Measurements from ENCODE around the gene NDUFA7. TPM values are rescaled to one million over a fixed set of nuclear protein-coding genes. Genes with fewer than 3 reads are reported as not detected.
"Not testable (repeated sequence)": the region's sequence is repeated elsewhere in the genome, so short reads cannot be mapped to it uniquely, and the experiment has no call there.

The NDUFA7 gene
- total RNA-seq, 1 donor from 2014 or later, result 51.8 TPM

DNA sequence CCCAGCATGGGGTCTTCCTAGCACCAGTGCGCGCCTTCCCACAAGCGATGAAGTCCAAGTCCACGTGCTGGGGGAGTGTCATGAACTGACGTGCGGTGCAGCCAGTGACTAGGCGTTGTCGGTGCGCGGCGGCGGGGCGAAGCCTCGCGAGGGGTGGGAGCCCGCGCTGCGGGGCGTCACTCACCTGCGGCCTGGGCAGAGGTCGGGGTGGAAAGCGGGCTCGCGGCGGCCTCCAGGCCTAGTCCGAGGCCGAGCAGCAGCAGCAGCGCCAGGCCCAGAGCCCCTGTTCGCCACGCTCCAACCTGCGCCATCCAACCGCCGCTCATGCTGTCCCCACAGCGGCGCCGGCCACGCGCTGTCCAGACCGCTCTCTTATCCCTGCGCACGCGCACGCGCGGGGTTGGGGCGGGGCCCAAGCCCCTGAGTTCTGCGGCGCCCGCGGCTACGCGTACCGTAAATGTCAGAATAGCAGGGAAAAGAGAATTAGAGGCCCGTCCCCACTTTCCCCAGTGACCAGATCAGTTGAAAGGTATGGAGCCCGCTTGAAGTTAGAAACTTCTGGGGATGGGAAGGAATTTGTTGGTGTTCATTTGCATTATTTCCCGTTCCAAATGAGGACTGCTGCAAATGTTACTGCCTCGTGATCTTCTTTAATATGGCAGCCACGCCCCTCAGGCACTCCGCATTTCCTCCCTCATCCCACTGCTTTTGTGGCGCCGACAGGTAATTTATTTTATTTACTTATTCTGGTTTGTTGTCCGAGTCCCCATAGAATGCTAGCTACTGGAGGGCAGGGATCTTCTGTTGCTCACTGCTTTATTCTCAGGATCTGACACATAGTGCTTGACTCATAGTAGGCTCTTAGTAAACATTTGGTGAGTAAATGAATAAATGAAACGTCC lies 13.0 kb downstream of the NDUFA7 start, which contains the start of gene CD320:
TSS of gene CD320 (minus strand) at position 394 of the 902 bp plus-strand sequence. CDS start at position 326, 68 bp downstream.
- Mint-ChIP-seq H3K27ac (peak within 1 kb of the TSS; percentile 81), H3K9me3 (no peaks in the 10 kb centered on the region), H3K36me3 (ENCODE audit: low read depth) (peaks cover 11% of the 10 kb centered on the region), H3K4me1 (ENCODE audit: low read depth) (peaks cover 31% of the 10 kb centered on the region), H3K27me3 (ENCODE audit: insufficient read depth) (no peaks in the 10 kb centered on the region), H3K4me3 (peak within 1 kb of the TSS; percentile 89)
- intact Hi-C loops (cut with micrococcal nuclease), result loop anchor here (1.0 to 2.0 kb wide), 4 partner anchors 13 to 365 kb away; partner anchors contain the start of genes KANK3, NDUFA7, RAB11B and RPS28
- DNase-seq (ENCODE audit: low spot score), result peak; percentile 84

DNA sequence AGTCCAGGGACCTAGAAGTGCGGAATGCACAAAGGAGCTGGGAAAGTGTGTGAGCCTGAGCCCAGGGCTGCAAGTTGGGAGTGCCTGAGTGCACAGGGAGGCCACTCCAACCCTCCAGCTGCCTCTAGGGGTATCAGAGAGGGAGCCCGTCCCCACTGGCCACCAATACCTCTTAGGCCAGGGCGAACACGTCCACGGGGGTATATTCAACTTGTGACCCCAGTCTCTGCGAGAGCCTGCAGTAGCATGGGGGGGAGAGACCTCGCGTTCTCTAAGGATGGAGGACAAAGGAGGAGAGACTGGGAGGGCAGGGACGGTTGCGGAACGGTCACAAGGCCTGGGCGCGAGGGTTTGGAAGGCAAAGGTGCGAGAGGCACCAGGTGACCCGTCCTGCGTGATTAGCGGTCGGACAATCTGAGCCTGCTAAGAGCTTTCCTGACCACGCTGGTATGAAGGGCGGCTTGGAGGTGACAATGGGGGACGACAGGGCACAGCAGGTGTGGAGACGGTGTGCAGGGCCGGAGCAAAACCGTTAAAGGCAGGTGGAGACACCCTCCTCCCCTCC lies 13.7 kb downstream of the NDUFA7 start:
- Mint-ChIP-seq H3K4me1 (ENCODE audit: low read depth) (peaks cover 31% of the 10 kb centered on the region), H3K27me3 (ENCODE audit: insufficient read depth) (no peaks in the 10 kb centered on the region), H3K36me3 (ENCODE audit: low read depth) (peaks cover 11% of the 10 kb centered on the region), H3K27ac (peak overlapping the region; percentile 81), H3K4me3 (peak overlapping the region; percentile 89), H3K9me3 (no peaks in the 10 kb centered on the region)
- no peak for DNase-seq (ENCODE audit: low spot score)
- intact Hi-C loops (cut with micrococcal nuclease), result no loop called here

DNA sequence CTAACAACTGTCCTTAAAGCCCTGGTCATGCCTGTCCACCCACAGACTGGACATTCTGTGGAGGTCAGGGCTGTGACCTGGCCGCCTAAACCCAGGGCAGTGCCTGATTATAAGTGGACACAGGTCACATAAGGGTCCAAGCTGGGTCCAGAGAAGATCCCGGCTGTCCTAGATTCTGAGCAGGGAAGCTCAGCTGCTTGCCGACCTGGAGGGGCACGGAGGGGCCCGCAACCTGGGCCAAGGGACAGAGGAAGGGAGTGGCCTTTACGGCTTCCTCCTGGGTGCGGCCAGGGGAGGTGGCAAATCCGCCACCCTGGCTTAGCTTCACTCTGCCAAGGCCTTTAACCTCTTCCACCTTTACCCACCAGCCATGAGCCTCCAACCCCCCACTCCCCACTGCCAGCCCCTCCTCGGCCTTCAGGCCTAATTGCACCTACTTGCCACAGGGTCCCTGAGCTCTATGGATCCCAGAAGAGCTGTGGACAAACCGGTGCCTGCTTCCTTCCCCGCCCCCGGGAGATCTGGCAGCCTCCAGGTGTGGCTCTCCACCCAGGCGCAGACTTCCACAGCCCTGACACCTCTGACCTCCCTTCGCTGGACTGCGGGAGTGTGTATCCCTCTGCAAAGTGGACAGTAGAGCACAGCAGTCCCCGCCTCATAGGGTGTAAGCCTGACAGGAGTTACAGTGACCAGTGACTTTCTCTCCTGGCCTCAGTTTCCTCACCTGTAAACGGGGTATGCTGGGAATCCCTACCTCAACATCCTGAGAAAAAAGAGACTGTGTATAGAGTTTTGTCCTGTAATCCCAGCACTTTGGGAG lies 14.7 kb downstream of the NDUFA7 start:
- intact Hi-C loops (cut with micrococcal nuclease), result no loop called here
- H3K27me3 Mint-ChIP-seq (ENCODE audit: insufficient read depth), result no peaks in the 10 kb centered on the region

DNA sequence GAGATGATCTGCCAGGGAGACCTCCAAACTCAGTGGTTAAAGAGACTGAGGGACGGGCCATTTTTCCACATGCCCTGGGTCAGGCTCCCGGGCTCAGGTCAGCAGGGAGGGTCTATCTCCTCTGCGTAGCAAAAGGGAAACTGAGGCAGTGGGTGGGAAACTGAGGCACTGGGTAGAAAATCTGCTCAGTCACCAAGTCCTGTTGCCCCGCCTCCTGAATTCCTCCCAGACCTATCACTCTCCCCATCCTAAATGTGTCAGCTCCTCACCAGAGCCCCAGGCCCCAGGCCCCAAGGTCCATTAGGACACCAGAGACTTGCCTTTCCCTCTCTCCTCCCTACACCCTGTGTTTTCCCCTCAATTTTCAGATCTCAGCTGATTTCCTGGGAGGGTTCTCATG lies 15.4 kb downstream of the NDUFA7 start:
- H3K4me1 Mint-ChIP-seq (ENCODE audit: low read depth), result peaks cover 31% of the 10 kb centered on the region
- peak overlapping the region; percentile 89 for H3K4me3 Mint-ChIP-seq
- intact Hi-C loops (cut with micrococcal nuclease), result no loop called here
- no peaks in the 10 kb centered on the region for H3K27me3 Mint-ChIP-seq (ENCODE audit: insufficient read depth)
- peaks cover 8% of the 10 kb centered on the region for H3K36me3 Mint-ChIP-seq (ENCODE audit: low read depth)
- H3K27ac Mint-ChIP-seq, result no peak overlapping the region
- DNase-seq (ENCODE audit: low spot score), result no peak
- no peaks in the 10 kb centered on the region for H3K9me3 Mint-ChIP-seq

More for the DNA sequence above, 14.7 kb downstream of the NDUFA7 start:
- Mint-ChIP-seq H3K27ac (peak overlapping the region; percentile 81), H3K4me1 (ENCODE audit: low read depth) (peaks cover 31% of the 10 kb centered on the region), H3K9me3 (no peaks in the 10 kb centered on the region), H3K4me3 (peak overlapping the region; percentile 89), H3K36me3 (ENCODE audit: low read depth) (peaks cover 11% of the 10 kb centered on the region)
- DNase-seq (ENCODE audit: low spot score), result no peak

DNA sequence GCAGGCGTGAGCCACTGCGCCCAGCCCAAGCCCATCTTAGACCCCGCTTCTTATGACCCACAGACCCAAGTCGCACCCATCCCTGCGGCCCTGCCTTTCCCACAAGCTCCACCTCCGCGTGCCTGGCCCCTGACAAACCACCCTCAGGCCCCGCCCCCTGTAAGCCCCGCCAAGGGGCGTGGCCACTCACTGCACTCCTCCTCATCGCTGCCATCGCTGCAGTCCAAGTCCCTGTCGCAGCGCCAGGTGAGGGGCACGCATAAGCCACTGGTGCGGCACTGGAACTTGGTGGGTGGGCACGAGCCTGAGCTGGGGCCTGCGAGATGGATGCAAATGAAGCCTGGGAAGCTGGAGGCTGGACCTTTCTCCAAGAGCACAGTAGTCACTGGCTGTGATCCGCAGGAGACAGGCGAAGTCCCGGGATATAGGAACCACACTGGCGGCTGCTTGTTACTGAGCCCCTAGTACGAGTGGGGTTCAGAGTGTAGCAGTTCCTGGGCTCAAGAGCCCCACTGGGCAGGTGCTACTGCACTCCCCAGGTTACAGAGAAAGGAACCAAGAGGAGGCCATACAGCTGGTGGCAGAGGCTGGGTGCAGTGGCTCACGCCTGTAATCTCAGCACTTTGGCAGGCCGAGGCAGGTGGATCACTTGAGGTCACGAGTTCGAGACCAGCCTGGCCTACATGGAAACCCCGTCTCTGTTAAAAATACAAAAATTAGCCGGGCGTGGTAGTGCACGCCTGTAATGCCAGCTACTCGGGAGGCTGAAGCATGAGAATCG lies 16.1 kb downstream of the NDUFA7 start:
- H3K9me3 Mint-ChIP-seq, result no peaks in the 10 kb centered on the region
- H3K27me3 Mint-ChIP-seq (ENCODE audit: insufficient read depth), result no peaks in the 10 kb centered on the region
- peaks cover 8% of the 10 kb centered on the region for H3K36me3 Mint-ChIP-seq (ENCODE audit: low read depth)
- intact Hi-C loops (cut with micrococcal nuclease), result no loop called here
- peaks cover 31% of the 10 kb centered on the region for H3K4me1 Mint-ChIP-seq (ENCODE audit: low read depth)
- no peak for DNase-seq (ENCODE audit: low spot score)
- no peak overlapping the region for H3K4me3 Mint-ChIP-seq
- no peak overlapping the region for H3K27ac Mint-ChIP-seq

DNA sequence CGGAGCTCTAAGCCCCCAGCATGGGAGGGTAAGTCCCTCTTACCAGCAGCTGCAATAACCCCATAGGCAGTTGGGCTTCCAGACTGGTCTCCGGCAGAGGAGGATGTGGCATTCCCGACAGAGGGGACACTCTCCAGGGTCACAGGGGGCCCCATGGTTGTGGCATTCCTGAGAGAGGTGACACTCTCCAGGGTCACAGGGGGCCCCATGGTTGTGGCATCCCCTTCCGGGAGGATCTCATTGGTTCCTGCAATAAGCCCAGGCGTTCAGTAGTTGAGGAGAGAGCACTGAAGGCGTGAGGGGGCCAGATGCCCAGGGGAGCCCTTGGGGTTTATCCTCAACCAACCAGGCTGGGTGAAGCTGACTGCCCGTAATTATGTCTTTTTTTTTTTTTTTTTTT lies 18.4 kb downstream of the NDUFA7 start:
- Mint-ChIP-seq H3K27me3 (ENCODE audit: insufficient read depth) (no peaks in the 10 kb centered on the region), H3K27ac (no peak overlapping the region), H3K36me3 (ENCODE audit: low read depth) (peaks cover 2% of the 10 kb centered on the region), H3K9me3 (no peaks in the 10 kb centered on the region), H3K4me3 (no peak overlapping the region), H3K4me1 (ENCODE audit: low read depth) (peaks cover 18% of the 10 kb centered on the region)
- intact Hi-C loops (cut with micrococcal nuclease), result no loop called here
- no peak for DNase-seq (ENCODE audit: low spot score)

DNA sequence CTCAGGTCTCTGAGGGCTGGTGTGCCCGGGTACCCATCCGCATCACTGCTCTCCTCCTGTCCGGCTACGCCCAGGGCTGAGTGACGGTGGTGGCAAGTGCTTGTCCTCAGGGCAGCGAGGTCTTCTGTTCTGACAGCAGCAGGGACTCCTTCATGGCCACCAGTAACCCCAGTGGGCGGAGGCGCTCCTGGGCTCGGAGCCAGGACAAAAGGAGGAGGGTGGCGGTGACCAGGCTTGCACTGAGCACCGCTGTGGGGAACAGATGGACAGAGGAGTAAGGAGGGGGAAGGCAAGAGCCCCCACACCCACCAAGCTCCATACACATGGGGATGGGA lies 18.9 kb downstream of the NDUFA7 start:
- Mint-ChIP-seq H3K27ac (no peak overlapping the region), H3K4me1 (ENCODE audit: low read depth) (peaks cover 14% of the 10 kb centered on the region), H3K4me3 (no peak overlapping the region), H3K36me3 (ENCODE audit: low read depth) (peaks cover 2% of the 10 kb centered on the region), H3K9me3 (no peaks in the 10 kb centered on the region), H3K27me3 (ENCODE audit: insufficient read depth) (no peaks in the 10 kb centered on the region)
- no peak for DNase-seq (ENCODE audit: low spot score)
- intact Hi-C loops (cut with micrococcal nuclease), result no loop called here

DNA sequence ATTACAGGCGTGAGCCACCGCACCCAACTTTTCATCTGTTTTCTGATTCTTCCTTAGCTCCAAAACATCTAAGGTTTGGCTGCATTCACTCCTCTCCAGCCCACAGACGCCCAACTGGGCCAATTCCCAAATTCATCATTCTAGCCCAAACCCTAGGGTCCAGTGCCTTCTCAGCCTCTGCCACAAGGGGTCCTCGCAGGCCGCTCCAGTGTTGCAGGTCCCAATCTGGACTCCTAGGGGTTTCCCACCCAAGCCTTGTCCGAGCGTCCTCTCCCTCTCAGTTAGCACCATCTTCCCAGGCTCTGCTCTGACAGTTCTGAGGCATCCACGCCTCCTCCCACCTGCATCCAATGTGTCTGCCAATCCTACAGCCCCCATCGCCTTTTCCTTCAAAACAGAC lies 29.8 kb downstream of the NDUFA7 start:
- DNase-seq (ENCODE audit: low spot score); H3K27me3 Mint-ChIP-seq (ENCODE audit: insufficient read depth); H3K36me3 Mint-ChIP-seq (ENCODE audit: low read depth); H3K9me3 Mint-ChIP-seq; H3K4me1 Mint-ChIP-seq (ENCODE audit: low read depth); H3K4me3 Mint-ChIP-seq; H3K27ac Mint-ChIP-seq; intact Hi-C loops (cut with micrococcal nuclease): not testable (repeated sequence)

DNA sequence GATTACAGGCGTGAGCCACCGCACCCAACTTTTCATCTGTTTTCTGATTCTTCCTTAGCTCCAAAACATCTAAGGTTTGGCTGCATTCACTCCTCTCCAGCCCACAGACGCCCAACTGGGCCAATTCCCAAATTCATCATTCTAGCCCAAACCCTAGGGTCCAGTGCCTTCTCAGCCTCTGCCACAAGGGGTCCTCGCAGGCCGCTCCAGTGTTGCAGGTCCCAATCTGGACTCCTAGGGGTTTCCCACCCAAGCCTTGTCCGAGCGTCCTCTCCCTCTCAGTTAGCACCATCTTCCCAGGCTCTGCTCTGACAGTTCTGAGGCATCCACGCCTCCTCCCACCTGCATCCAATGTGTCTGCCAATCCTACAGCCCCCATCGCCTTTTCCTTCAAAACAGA lies 44.7 kb downstream of the NDUFA7 start:
- H3K36me3 Mint-ChIP-seq (ENCODE audit: low read depth); intact Hi-C loops (cut with micrococcal nuclease); H3K9me3 Mint-ChIP-seq; H3K4me3 Mint-ChIP-seq; H3K27ac Mint-ChIP-seq; H3K4me1 Mint-ChIP-seq (ENCODE audit: low read depth); DNase-seq (ENCODE audit: low spot score); H3K27me3 Mint-ChIP-seq (ENCODE audit: insufficient read depth): not testable (repeated sequence)

DNA sequence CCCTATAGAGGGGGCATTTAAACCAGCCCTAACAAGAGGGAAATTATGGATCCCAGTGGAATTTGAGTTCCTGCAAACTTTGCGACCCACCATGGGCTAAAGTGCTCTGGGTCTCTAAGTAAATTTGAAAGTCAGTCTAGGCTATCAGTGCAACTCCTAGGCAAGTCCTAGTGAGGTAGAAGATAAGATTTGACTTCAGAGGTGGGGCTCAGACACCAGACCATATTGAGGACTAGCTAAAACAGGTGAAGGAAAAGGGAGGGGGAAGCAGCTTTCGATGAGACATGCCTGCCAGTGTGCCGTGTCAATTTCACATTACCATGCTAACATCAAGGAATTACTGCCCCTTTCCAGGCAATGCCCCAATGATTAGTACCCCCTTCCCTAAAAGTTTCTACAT lies 51.5 kb downstream of the NDUFA7 start:
- H3K36me3 Mint-ChIP-seq (ENCODE audit: low read depth), result no peaks in the 10 kb centered on the region

DNA sequence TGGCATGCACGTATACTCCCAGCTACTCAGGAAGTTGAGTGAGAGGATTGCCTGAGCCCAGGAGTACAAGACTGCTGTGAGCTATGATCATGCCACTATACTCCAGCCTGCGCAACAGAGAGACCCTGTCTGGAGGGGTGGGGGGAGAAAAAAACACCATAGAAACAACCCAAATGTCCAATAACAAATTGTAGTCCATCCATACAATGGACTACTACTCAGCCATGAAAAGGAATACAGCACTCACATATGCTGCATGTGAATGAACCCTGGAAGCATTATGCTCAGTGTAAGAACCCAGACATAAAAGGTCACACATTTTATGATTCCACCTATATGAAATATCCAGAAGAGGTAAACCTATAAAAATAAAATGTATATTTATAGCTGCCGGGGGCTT lies 55.3 kb downstream of the NDUFA7 start:
- H3K4me3 Mint-ChIP-seq, result no peak overlapping the region
- H3K27ac Mint-ChIP-seq, result no peak overlapping the region
- H3K9me3 Mint-ChIP-seq, result no peaks in the 10 kb centered on the region
- H3K4me1 Mint-ChIP-seq (ENCODE audit: low read depth), result peaks cover 26% of the 10 kb centered on the region
- DNase-seq (ENCODE audit: low spot score), result no peak
- intact Hi-C loops (cut with micrococcal nuclease), result loop anchor here (10.0 kb wide), 1 partner anchor 219 kb away; no protein-coding TSS in a partner anchor
- H3K36me3 Mint-ChIP-seq (ENCODE audit: low read depth), result no peaks in the 10 kb centered on the region
- no peaks in the 10 kb centered on the region for H3K27me3 Mint-ChIP-seq (ENCODE audit: insufficient read depth)

More for the DNA sequence above, 51.5 kb downstream of the NDUFA7 start:
- intact Hi-C loops (cut with micrococcal nuclease), result loop anchor here (10.0 kb wide), 1 partner anchor 215 kb away; no protein-coding TSS in a partner anchor
- Mint-ChIP-seq H3K9me3 (no peaks in the 10 kb centered on the region), H3K4me3 (peak overlapping the region; percentile 82), H3K27me3 (ENCODE audit: insufficient read depth) (no peaks in the 10 kb centered on the region), H3K4me1 (ENCODE audit: low read depth) (peaks cover 26% of the 10 kb centered on the region), H3K27ac (peak overlapping the region; percentile 85)
- DNase-seq (ENCODE audit: low spot score), result no peak

DNA sequence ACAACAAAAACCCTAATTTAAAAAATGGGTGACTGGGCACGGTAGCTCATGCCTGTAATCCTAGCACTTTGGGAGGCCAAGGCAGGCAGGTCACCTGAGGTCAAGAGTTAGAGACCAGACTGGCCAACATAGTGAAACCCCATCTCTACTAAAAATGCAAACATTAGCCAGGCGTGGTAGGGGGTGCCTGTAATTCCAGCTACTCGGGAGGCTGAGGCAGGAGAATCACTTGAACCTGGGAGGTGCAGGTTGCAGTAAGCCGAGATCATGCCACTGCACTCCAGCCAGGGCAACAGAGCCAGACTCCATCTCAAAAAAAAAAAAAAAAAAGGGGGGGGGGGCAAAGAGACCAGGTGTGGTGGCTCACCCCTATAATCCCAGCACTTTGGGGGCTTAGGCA lies 56.9 kb downstream of the NDUFA7 start:
- peaks cover 26% of the 10 kb centered on the region for H3K4me1 Mint-ChIP-seq (ENCODE audit: low read depth)
- intact Hi-C loops (cut with micrococcal nuclease), result loop anchor here (10.0 kb wide), 1 partner anchor 221 kb away; no protein-coding TSS in a partner anchor
- H3K27me3 Mint-ChIP-seq (ENCODE audit: insufficient read depth), result not testable (repeated sequence)

More for the DNA sequence above, 56.9 kb downstream of the NDUFA7 start:
- not testable (repeated sequence) for DNase-seq (ENCODE audit: low spot score); H3K36me3 Mint-ChIP-seq (ENCODE audit: low read depth); H3K4me3 Mint-ChIP-seq; H3K27ac Mint-ChIP-seq; H3K9me3 Mint-ChIP-seq
